Upper lobe of left lung (tissue), 4 donors: ENCODE measurements around the gene ACKR2.

Experiments used
- CTCF ChIP-seq, 6 experiments: fragments of 450-650 bp in 4 of 6; fragments of 200-600 bp in 2 of 6; sonication (generic) in 2 of 6; IDR thresholded peaks; one replicate each; pipeline ENCODE4 v1.5.1; 2016 to 2019; ENCODE audit warnings: antibody characterized with exemption in 6 of 6
- POLR2A ChIP-seq, 4 donors: fragments of 450-650 bp; IDR thresholded peaks; one replicate each; pipeline ENCODE4 v1.5.1; 2016 to 2017; ENCODE audit warnings: antibody characterized with exemption in 4 of 4, mild to moderate bottlenecking in 2 of 4
- POLR2AphosphoS5 ChIP-seq, 2 donors: sonication (generic); formaldehyde crosslinking; IDR thresholded peaks; one replicate each; pipeline ENCODE4 v1.5.1; 2017; ENCODE audit warnings: antibody characterized with exemption in 2 of 2

GRCh38 chr3:42847731-42848130, 38.5 kb downstream of the ACKR2 start:
- no peak for TF ChIP-seq CTCF (IDR thresholded peaks at IDR 0.05)
- no peak for TF ChIP-seq POLR2AphosphoS5 (IDR thresholded peaks at IDR 0.05)
- TF ChIP-seq POLR2A (IDR thresholded peaks at IDR 0.05): no peak
